ENCODE data around the gene KLK8.
"Not testable (repeated sequence)": the region's sequence is repeated elsewhere in the genome, so short reads cannot be mapped to it uniquely, and the experiment has no call there.

KLK8 gene

GRCh38 chr19:50981587-50982146 lies 19.7 kb downstream of the KLK8 start:
- H3K36me3 ChIP-seq (ENCODE audit: insufficient read depth, low read length), result no peaks in the 10 kb centered on the region
- no peak overlapping the region for H3K9ac ChIP-seq (ENCODE audit: low read depth, low read length)
- no peaks in the 10 kb centered on the region for H3K4me1 ChIP-seq (ENCODE audit: control insufficient read depth, insufficient read depth, low read length)
- H3K9me3 ChIP-seq (replicated peaks; ENCODE audit: low read length), result no peaks in the 10 kb centered on the region
- no peak overlapping the region for H3K4me2 ChIP-seq (ENCODE audit: low read length)
- no peak overlapping the region for H3K4me3 ChIP-seq (ENCODE audit: low read length)
- H3K27me3 ChIP-seq (ENCODE audit: control insufficient read depth, insufficient read depth, low read length), result no peaks in the 10 kb centered on the region

GRCh38 chr19:50980208-50980607 lies 21.2 kb downstream of the KLK8 start:
- Histone ChIP-seq H3K27me3 (ENCODE audit: control insufficient read depth, insufficient read depth, low read length) (no peaks in the 10 kb centered on the region), H3K4me1 (ENCODE audit: control insufficient read depth, insufficient read depth, low read length) (no peaks in the 10 kb centered on the region), H3K9ac (ENCODE audit: low read depth, low read length) (no peak overlapping the region), H3K9me3 (replicated peaks; ENCODE audit: low read length) (no peaks in the 10 kb centered on the region), H3K36me3 (ENCODE audit: insufficient read depth, low read length) (no peaks in the 10 kb centered on the region), H3K4me3 (ENCODE audit: low read length) (no peak overlapping the region), H3K4me2 (ENCODE audit: low read length) (no peak overlapping the region)

DNA sequence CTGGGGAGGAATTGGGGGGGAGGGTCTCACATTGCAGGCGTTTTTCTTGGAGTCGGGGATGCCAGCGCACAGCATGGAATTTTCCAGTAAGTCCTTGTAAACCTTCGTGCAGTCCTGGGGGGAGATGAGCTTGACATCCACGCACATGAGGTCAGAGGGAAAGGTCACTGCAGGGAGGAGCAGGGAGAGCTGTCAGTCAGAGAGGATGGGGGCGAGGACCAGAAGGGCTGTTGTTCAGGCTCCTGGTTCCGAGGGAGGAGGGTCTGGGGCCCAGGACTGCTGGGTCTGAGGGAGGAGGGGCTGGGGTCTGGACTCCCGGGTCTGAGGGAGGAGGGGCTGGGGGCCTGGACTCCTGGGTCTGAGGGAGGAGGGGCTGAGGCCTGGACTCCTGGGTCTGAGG lies 21.6 kb downstream of the KLK8 start:
- H3K36me3 ChIP-seq (ENCODE audit: insufficient read depth, low read length), result no peaks in the 10 kb centered on the region
- H3K9ac ChIP-seq (ENCODE audit: low read depth, low read length), result no peak overlapping the region
- H3K27me3 ChIP-seq (ENCODE audit: control insufficient read depth, insufficient read depth, low read length), result no peaks in the 10 kb centered on the region

GRCh38 chr19:50978772-50979390 lies 22.5 kb downstream of the KLK8 start:
- Histone ChIP-seq H3K4me1 (ENCODE audit: control insufficient read depth, insufficient read depth, low read length) (no peaks in the 10 kb centered on the region), H3K27me3 (ENCODE audit: control insufficient read depth, insufficient read depth, low read length) (no peaks in the 10 kb centered on the region), H3K4me2 (ENCODE audit: low read length) (no peak overlapping the region), H3K36me3 (ENCODE audit: insufficient read depth, low read length) (no peaks in the 10 kb centered on the region), H3K4me3 (ENCODE audit: low read length) (no peak overlapping the region), H3K9ac (ENCODE audit: low read depth, low read length) (no peak overlapping the region), H3K9me3 (replicated peaks; ENCODE audit: low read length) (no peaks in the 10 kb centered on the region)

More for the DNA sequence above, 21.6 kb downstream of the KLK8 start:
- no peak overlapping the region for H3K4me3 ChIP-seq (ENCODE audit: low read length)
- H3K4me2 ChIP-seq (ENCODE audit: low read length), result no peak overlapping the region
- no peaks in the 10 kb centered on the region for H3K4me1 ChIP-seq (ENCODE audit: control insufficient read depth, insufficient read depth, low read length)
- no peaks in the 10 kb centered on the region for H3K9me3 ChIP-seq (replicated peaks; ENCODE audit: low read length)

GRCh38 chr19:50977626-50978025 lies 23.8 kb downstream of the KLK8 start:
- Histone ChIP-seq H3K9ac (ENCODE audit: low read depth, low read length) (no peak overlapping the region), H3K4me2 (ENCODE audit: low read length) (no peak overlapping the region), H3K4me3 (ENCODE audit: low read length) (no peak overlapping the region), H3K27me3 (ENCODE audit: control insufficient read depth, insufficient read depth, low read length) (no peaks in the 10 kb centered on the region), H3K36me3 (ENCODE audit: insufficient read depth, low read length) (no peaks in the 10 kb centered on the region), H3K9me3 (replicated peaks; ENCODE audit: low read length) (no peaks in the 10 kb centered on the region), H3K4me1 (ENCODE audit: control insufficient read depth, insufficient read depth, low read length) (no peaks in the 10 kb centered on the region)

DNA sequence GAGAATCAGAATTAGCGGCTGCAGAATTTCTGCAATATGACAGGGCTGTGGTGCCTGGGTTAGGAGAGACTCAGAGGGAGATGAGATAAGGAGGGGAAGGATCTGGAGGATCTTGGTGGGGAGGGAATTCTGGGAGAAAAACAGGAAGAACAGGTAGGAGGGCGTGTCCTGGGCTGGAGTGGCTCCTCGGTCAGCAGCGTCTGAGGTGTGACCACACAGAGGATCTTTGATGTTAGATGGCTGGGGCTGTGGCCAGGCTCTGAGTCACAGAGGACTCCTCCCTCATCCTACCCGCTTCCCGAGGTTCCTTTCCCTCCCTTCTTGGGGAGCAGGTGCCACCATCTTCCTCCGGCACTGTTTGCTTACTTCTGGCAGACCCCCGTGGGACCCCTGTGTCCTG lies 25.6 kb downstream of the KLK8 start:
- H3K36me3 ChIP-seq (ENCODE audit: insufficient read depth, low read length), result no peaks in the 10 kb centered on the region
- H3K4me3 ChIP-seq (ENCODE audit: low read length), result no peak overlapping the region
- H3K4me1 ChIP-seq (ENCODE audit: control insufficient read depth, insufficient read depth, low read length), result no peaks in the 10 kb centered on the region
- no peaks in the 10 kb centered on the region for H3K27me3 ChIP-seq (ENCODE audit: control insufficient read depth, insufficient read depth, low read length)
- no peaks in the 10 kb centered on the region for H3K9me3 ChIP-seq (replicated peaks; ENCODE audit: low read length)
- no peak overlapping the region for H3K4me2 ChIP-seq (ENCODE audit: low read length)
- no peak overlapping the region for H3K9ac ChIP-seq (ENCODE audit: low read depth, low read length)

GRCh38 chr19:50974702-50975556 lies 26.5 kb downstream of the KLK8 start:
- H3K4me1 ChIP-seq (ENCODE audit: control insufficient read depth, insufficient read depth, low read length), result no peaks in the 10 kb centered on the region
- no peak overlapping the region for H3K4me2 ChIP-seq (ENCODE audit: low read length)
- no peak overlapping the region for H3K4me3 ChIP-seq (ENCODE audit: low read length)
- H3K9ac ChIP-seq (ENCODE audit: low read depth, low read length), result no peak overlapping the region
- H3K9me3 ChIP-seq (replicated peaks; ENCODE audit: low read length), result no peaks in the 10 kb centered on the region
- H3K27me3 ChIP-seq (ENCODE audit: control insufficient read depth, insufficient read depth, low read length), result no peaks in the 10 kb centered on the region
- no peaks in the 10 kb centered on the region for H3K36me3 ChIP-seq (ENCODE audit: insufficient read depth, low read length)

DNA sequence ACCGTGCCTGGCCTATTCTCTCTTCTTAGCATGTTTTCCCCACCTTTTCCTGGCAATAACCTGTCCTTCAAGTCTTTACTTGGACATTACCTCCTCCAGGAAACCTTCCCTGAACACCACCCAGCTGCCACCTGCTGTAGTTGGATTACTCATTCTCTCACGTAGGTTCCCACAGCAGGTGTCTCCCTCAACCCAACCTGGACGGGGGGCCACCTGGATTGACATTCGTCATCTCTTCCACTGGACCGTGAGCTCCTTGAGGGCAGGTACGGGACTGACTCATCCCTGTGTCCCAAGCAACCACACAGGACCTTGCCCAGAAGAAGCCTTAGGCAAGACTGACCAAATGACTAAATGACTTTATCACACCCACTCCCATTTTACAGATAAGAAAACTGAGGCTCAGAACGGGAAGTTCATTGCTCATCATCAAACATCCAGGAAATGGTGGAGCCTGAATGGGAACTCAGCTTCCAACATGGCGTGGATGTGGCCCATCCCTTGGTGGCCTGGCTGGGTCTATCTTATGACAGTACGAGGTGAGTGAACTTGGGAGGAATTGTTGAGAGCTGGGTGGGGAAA lies 28.5 kb downstream of the KLK8 start:
- Histone ChIP-seq H3K4me2 (ENCODE audit: low read length) (no peak overlapping the region), H3K9me3 (replicated peaks; ENCODE audit: low read length) (no peaks in the 10 kb centered on the region), H3K9ac (ENCODE audit: low read depth, low read length) (no peak overlapping the region), H3K4me1 (ENCODE audit: control insufficient read depth, insufficient read depth, low read length) (no peaks in the 10 kb centered on the region), H3K36me3 (ENCODE audit: insufficient read depth, low read length) (no peaks in the 10 kb centered on the region), H3K4me3 (ENCODE audit: low read length) (no peak overlapping the region), H3K27me3 (ENCODE audit: control insufficient read depth, insufficient read depth, low read length) (no peaks in the 10 kb centered on the region)

- not testable (repeated sequence) for H3K4me1 ChIP-seq (ENCODE audit: control insufficient read depth, insufficient read depth, low read length); H3K9me3 ChIP-seq (replicated peaks; ENCODE audit: low read length); H3K4me3 ChIP-seq (ENCODE audit: low read length); H3K9ac ChIP-seq (ENCODE audit: low read depth, low read length); H3K36me3 ChIP-seq (ENCODE audit: insufficient read depth, low read length); H3K4me2 ChIP-seq (ENCODE audit: low read length); H3K27me3 ChIP-seq (ENCODE audit: control insufficient read depth, insufficient read depth, low read length)
Measured at GRCh38 chr19:50969810-50970209, 31.6 kb downstream of the KLK8 start.

DNA sequence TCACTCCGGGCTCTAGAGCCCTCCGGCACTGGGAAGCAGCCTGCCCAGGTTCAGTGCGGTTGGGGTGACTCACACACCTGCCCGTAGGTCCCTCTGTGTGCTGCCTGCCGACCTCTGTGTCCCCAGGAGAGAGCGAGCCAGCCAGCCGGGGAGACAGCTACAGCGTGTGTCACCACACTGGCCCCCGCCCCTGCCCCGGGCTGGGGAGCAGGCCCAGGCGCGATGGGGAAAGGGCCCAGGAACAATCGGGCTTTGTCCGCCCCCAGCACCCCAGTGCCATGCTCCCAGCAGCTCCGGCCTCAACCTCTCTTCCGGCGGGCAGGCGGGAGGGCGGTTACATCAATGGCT lies 32.0 kb downstream of the KLK8 start, which contains the start of gene KLK6:
Gene KLK6, minus strand, starts transcription at position 179 of the 348 bp plus-strand sequence. CDS start 1,487 bp downstream, outside the sequence.
- Histone ChIP-seq H3K27me3 (ENCODE audit: control insufficient read depth, insufficient read depth, low read length) (no peaks in the 10 kb centered on the region), H3K9me3 (replicated peaks; ENCODE audit: low read length) (peaks cover 7% of the 10 kb centered on the region), H3K4me2 (ENCODE audit: low read length) (no peak within 1 kb of the TSS), H3K4me3 (ENCODE audit: low read length) (no peak within 1 kb of the TSS), H3K9ac (ENCODE audit: low read depth, low read length) (no peak within 1 kb of the TSS), H3K4me1 (ENCODE audit: control insufficient read depth, insufficient read depth, low read length) (no peaks in the 10 kb centered on the region), H3K36me3 (ENCODE audit: insufficient read depth, low read length) (no peaks in the 10 kb centered on the region)

- Histone ChIP-seq H3K4me3 (ENCODE audit: low read length) (no peak overlapping the region), H3K9ac (ENCODE audit: low read depth, low read length) (no peak overlapping the region), H3K9me3 (replicated peaks; ENCODE audit: low read length) (peaks cover 7% of the 10 kb centered on the region), H3K4me1 (ENCODE audit: control insufficient read depth, insufficient read depth, low read length) (no peaks in the 10 kb centered on the region), H3K4me2 (ENCODE audit: low read length) (no peak overlapping the region), H3K27me3 (ENCODE audit: control insufficient read depth, insufficient read depth, low read length) (no peaks in the 10 kb centered on the region), H3K36me3 (ENCODE audit: insufficient read depth, low read length) (no peaks in the 10 kb centered on the region)
Measured at GRCh38 chr19:50968716-50969412, 32.5 kb downstream of the KLK8 start.

Measured in skeletal muscle satellite cell (primary cell).